Adipose tissue (tissue), 3 donors: ENCODE measurements around the gene ATG4C. TPM values are rescaled to one million over a fixed set of nuclear protein-coding genes. Genes with fewer than 3 reads are reported as not detected.
"Not testable (repeated sequence)": the region's sequence is repeated elsewhere in the genome, so short reads cannot be mapped to it uniquely, and the experiment has no call there.

Experiments
- H3K27ac ChIP-seq: one replicate; pipeline ENCODE4 v1.5.1; 2013; ENCODE audit warnings: low read depth, low read length
- WGBS, 3 donors: extraction: QIAGEN DNeasy Blood & Tissue Kit; methylation state at CpG; one replicate each; pipeline ENCODE4 v1.1.7; 2013; 5-methylcytosine and 5-hydroxymethylcytosine counted together
- polyA plus RNA-seq, 3 donors: library from polyadenylated mRNA; stranded (reverse); fragments of 200-250 nt; gene quantifications; one replicate each; pipeline ENCODE4 v1.2.3, GENCODE V29; 2013
- donor health status: healthy with polysubstance abuse.
- donor health status: Bipolar disorder and iron deficiency.
- donor health status: healthy.

ATG4C gene, protein sequence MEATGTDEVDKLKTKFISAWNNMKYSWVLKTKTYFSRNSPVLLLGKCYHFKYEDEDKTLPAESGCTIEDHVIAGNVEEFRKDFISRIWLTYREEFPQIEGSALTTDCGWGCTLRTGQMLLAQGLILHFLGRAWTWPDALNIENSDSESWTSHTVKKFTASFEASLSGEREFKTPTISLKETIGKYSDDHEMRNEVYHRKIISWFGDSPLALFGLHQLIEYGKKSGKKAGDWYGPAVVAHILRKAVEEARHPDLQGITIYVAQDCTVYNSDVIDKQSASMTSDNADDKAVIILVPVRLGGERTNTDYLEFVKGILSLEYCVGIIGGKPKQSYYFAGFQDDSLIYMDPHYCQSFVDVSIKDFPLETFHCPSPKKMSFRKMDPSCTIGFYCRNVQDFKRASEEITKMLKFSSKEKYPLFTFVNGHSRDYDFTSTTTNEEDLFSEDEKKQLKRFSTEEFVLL
- polyA plus RNA-seq: 10 to 100 TPM in 1 of 3 donors, 1 to 10 TPM in 2; 2.0 to 10.2 (median 5.3) TPM

DNA sequence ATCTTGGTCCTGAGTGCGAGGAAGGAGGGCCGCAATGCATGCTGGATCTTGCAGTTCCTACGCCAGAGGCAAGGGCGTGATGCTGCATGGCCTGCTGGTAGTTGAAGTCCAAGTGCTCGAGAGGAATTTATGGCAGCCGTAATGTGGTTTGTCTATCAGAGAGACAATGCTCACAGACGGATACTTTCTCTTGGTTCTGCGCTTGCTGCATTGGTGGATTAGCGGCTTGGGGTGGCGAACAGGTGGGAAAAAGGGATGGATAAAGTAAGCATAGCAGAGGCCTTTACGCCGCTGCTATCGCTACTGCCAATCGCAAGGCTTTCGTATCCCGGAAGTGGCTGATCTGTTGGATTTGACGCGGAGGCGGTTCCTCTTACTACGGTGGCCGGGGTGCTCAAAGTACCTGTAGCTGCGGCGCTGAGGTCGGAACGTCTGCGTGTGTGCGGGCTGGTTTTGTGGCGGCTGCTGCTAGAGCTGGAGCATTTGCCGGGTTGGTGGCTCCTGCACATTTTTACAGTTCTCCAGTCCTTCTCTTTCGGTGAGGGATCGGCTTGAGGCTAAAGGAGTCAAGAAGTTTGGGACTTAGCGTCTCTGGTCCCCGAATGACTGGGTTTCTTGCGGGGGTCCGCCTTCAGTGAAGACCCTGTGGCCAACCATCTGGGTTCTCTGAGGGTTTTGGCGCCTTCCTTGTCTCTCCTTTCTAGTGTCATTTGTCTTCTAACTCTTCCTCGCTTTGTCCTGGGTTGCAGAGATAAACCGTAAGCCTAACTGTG is at the start of gene ATG4C:
Gene ATG4C, plus strand, starts transcription at position 397 of the 773 bp plus-strand sequence. CDS start 19,655 bp downstream, outside the sequence.
- no peak within 1 kb of the TSS for H3K27ac ChIP-seq
- WGBS, 3 donors: 0% methylated on average over 38 of the region's 38 CpGs

DNA sequence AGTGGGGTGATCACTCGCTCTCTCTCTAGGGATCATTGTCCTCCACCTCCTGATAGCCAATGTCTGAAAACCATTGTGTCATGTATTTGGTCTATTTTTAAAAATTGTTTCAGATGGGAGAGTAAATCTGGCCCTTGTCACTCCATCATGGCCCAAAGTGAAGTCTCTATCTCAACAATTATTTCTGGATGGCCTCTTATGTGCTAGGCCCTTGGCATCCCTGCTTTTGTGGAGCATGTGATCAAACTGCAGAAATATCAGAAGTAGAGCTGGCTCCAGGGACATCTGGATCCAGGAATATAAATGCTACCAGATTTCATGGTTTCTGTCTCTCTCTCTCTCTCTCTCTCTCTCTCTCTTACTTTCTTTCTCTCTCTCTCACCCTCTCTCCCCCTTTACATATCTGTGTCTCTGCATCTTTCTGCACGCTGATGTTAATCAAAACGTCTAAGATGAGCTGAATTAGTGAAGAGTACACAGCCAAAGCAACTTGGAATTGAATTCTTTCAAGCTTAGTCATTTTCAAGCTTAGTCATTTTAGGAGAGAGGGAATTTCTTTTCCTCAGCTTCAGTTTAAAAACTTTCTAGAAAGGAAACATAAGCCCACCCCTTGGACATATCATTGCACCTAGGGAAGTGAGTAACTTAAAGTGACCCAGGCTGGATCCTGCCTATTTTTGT is 48.3 kb upstream of the ATG4C start:
- 57 to 81% (median 60%) methylated on average over 3 of the region's 3 CpGs for WGBS, 3 donors

DNA sequence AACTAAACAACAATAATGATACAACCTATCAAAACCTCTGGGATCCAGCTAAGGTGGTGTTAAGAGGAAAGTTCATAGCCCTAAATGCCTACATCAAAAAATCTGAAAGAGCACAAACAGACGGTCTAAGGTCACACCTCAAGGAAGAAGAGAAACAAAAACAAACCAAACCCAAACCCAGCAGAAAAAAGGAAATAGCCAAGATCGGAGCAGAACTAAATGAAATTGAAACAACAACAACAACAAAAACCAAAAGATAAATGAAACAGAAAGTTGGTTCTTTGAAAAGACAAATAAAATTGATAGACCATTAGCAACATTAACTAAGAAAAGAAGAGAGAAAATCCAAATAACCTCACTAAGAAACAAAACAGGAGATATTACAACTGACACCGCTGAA is 43.2 kb upstream of the ATG4C start:
- WGBS, 3 donors: 83 to 88% (median 83%) methylated on average over 3 of the region's 3 CpGs
- H3K27ac ChIP-seq: not testable (repeated sequence)

More for the DNA sequence above, 48.3 kb upstream of the ATG4C start:
- no peak overlapping the region for H3K27ac ChIP-seq

DNA sequence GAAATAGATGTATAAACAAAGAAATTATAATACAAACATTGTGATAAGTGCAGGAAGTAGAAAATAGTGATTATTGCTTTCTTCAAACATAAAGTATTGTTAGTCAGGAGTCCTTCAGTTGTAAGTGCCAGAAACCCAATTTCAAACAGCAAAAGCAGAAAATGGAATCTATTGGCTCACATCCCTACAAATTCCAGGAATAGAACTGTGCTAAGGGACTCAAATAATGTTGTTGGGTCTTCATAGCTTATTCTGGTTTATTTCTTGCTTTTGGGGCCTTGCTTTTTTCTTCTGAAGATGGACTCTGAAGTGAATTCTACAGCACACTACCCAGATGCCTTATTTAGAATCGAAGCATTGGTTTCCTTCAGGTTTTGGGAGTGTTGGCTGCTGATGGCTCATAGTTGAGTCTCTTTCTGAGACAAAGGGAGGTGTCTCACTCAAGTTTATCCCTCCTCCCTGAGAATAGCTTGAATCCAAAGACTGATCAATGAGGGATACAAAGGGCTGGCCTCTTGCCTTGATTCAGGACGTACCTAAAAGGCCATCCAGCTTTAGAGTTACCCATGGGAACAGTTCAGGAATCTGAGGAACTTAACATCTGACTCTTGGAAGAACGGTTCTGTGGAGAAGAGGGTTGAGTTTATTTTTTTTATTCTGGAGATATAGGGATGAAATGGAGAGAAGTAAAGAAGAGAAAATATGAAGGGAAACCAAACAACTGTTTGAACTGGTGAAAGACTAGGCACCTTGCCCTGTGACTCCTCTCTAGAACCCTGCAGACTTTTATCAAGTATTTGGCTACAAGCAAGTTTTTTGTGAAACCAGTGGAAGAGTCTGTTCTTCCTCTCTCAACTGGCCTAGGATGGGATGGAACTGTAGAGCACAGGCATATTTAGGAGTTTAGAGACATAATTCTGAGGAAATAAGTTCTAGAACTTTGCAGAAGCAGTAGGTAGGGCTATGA is 39.0 kb upstream of the ATG4C start:
- WGBS, 3 donors: 31 to 41% (median 38%) methylated on average over 3 of the region's 3 CpGs
- no peak overlapping the region for H3K27ac ChIP-seq

DNA sequence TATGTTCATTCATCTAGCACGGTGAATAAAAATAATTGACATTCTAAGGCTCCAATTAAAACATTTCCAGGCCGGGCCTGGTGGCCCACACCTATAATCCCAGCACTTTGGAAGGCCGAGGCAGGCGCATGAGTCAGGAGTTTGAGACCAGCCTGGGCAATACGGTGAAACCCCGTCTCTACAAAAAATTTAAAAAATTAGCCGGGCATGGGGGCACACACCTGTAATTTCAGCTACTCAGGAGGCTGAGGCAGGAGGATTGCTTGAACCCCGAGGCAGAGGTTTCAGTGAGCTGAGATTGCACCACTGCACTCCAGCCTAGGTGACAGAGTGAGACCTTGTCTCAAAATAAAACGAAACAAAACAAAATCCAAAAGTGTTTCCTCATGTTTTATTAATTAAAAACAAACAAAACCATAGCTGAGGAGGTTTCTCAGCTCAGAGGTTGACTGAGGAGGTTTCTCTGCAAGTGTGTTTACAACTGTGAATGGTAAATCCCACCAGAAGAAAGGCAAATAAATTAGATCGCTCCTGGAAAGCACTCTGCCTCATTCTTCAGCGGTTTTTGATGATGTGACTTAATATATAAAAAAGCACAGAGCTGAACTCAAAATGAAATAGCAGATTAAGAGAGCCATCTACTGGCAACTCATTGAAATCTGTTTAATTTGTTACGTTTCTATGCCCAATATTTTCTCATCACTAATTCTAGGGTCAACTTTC is 37.7 kb upstream of the ATG4C start:
- 58 to 61% (median 61%) methylated on average over 12 of the region's 12 CpGs for WGBS, 3 donors

DNA sequence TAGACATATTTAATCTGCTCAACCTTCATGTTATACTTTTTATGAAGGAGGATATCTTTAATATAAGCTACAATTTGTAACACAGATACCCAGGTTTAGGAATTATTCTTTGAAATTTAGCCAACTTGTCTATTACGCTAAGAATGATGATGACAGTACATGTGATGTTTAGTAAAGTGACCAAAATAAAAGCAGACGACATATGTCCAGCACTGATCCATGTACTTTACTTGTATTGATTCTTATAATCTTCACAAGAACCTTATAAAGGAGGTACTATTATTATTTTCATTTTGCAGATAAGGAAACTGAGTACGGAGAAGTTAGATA is 37.2 kb upstream of the ATG4C start:
- WGBS, 3 donors: 45 to 66% (median 65%) methylated on average over 3 of the region's 3 CpGs
- H3K27ac ChIP-seq: no peak overlapping the region

More for the DNA sequence above, 37.7 kb upstream of the ATG4C start:
- H3K27ac ChIP-seq: no peak overlapping the region

DNA sequence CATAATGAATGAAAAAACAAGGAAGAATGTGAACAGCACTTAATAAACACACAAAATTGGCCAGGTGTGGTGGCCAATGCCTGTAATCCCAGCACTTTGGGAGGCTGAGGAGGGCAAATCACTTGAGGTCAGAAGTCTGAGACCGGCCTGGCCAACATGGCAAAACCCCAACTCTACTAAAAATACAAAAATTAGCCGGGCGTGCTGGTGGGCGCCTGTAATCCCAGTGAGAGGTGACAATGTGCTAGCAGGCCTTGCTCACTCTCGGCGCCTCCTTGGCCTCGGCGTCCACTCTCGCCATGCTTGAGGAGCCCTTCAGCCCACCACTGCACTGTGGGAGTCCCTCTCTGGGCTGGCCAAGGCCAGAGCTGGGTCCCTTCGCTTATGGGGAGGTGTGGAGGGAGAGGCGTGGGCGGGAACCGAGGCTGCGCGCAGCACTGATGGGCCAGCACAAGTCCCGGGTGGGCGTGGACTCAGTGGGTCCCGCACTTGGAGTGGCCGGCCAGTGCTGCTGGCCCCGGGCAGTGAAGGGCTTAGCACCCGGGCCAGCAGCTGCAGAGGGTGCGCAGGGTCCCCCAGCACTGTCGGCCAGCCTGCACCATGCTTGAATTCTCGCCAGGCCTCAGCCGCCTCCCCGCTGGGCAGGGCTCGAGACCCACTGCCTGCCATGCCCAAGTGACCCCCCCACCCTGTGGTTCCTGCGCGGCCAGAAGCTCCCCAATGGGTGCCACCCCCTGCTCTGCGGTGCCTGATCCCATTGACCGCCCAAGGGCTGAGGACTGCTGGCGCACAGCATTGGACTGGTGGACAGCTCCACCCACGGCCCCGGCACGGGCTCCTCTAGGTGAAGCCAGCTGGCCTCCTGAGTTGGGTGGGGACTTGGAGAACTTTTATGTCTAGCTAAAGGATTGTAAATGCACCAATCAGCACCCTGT is 30.6 kb upstream of the ATG4C start:
- WGBS, 3 donors: 93 to 97% (median 97%) methylated on average over 34 to 35 of the region's 35 CpGs

DNA sequence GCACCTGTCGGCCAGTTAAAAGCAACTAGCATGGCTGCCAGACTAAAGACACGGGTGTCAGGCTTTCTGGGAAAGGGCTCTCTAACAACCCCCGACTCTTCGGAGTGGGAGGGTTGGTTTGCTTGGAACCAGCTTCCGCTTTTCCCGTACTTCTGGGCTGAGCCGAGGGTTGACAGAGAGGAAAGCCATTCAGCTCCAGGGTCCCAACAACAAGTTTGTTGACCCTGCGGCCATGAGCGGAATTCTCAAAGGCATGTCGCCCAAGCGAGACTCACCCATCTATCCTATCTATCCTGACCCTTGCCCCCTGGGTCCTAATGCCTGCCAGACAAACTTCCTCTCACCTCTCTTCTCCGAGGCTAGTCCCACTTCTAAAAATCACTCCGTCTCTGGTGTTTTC is 29.0 kb upstream of the ATG4C start:
- H3K27ac ChIP-seq: not testable (repeated sequence)
- 87 to 95% (median 93%) methylated on average over 13 of the region's 13 CpGs for WGBS, 3 donors

More for the DNA sequence above, 30.6 kb upstream of the ATG4C start:
- H3K27ac ChIP-seq: no peak overlapping the region

DNA sequence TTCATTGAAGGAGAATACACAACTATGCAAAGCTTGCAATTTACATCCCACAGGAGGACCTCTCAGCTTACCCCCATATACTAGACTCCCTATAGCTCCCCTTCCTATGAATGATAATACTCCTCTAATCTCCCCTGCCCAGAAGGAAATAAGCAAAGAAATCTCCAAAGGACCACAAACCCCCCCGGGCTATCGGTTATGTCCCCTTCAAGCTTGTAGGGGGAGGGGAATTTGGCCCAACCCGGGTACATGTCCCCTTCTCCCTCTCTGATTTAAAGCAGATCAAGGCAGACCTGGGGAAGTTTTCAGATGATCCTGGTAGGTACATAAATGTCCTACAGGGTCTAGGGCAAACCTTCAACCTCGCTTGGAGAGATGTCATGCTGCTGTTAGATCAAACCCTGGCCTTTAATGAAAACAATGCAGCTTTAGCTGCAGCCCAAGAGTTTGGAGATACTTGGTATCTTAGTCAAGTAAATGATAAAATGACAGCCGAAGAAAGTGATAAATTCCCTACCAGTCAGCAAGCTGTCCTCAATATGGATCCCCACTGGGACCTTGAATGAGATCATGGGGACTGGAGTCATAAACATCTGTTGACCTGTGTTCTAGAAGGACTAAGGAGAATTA is 27.6 kb upstream of the ATG4C start:
- WGBS, 3 donors: 79 to 84% (median 82%) methylated on average over 5 of the region's 5 CpGs
- not testable (repeated sequence) for H3K27ac ChIP-seq

DNA sequence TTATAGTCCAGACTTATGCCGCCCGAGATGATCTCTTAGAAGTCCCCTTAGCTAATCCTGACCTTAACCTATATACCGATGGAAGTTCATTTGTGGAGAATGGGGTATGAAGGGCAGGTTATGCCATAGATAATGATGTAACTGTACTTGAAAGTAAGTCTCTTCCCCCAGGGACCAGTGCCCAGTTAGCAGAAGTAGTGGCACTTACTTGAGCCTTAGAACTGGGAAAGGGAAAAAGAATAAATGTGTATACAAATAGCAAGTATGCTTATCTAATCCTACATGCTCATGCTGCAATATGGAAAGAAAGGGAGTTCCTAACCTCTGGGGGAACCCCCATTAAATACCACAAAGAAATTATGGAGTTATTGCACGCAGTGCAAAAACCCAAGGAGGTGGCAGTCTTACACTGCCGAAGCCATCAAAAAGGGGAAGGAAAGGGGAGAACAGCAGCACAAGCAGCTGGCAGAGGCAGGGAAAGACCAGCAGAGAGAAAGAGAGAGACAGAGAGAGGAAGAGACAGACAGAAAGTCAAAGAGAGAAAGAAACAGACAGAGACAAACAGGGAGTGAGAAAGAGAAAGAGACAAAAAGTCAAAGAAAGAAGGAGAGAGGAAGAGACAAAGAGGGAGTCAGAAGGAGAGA is 24.6 kb upstream of the ATG4C start:
- not testable (repeated sequence) for H3K27ac ChIP-seq
- 72 to 81% (median 76%) methylated on average over 3 to 5 of the region's 5 CpGs for WGBS, 3 donors

DNA sequence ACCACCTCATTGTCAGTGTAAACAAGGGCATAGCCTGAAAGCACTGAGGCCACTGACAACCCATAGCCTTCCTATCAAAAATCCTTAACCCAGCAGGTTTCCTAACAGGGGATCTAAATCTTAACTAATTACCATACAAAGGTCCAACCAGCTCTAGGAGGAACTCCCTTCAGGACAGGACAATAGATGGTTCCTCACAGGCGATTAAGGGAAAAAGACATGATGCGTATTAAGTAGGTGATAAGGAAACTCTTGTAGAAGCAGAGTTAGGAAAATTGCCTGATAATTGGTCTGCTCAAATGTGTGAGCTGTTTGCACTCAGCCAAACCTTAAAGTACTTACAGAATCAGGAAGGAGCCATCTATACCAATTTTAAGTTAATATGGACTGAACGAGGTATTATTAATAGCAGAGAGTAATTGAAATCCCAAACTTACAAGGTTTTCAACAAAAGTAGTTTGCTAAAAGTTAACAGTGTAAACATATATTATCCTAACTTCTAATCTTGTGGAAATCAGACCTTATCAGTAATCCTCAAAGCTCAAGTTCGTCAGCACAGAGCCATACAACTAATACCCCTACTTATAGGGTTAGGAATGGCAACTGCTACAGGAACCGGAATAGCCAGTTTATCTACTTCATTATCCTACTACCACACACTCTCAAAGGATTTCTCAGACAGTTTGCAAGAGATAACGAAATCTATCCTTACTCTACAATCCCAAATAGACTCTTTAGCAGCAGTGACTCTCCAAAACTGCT is 23.7 kb upstream of the ATG4C start:
- not testable (repeated sequence) for H3K27ac ChIP-seq
- WGBS, 3 donors: 57 to 94% (median 90%) methylated on average over 6 of the region's 6 CpGs

DNA sequence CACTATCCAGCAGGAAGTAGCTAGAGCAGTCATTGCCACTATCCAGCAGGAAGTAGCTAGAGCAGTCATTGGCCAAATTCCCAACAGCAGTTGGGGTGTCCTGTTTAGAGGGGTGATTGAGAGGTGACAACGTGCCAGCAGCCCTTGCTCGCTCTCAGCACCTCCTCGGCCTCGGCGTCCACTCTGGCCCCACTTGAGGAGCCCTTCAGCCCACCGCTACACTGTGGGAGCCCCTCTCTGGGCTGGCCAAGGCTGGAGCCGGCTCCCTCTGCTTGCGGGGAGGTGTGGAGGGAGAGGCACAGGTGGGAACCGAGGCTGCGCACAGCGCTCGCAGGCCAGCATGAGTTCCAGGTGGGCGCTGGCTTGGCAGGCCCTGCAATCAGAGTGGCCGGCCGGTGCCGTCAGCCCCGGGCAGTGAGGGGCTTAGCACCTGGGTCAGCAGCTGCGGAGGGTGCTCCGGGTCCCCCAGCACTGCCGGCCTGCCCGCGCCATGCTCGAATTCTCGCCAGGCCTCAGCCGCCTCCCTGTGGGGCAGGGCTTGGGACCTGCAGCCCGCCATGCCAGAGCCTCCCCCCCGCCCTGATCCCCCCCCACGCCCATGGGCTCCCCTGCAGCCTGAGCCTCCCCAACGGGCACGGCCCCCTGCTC is 22.6 kb upstream of the ATG4C start:
- WGBS, 3 donors: 92 to 98% (median 95%) methylated on average over 19 to 30 of the region's 30 CpGs
- not testable (repeated sequence) for H3K27ac ChIP-seq

DNA sequence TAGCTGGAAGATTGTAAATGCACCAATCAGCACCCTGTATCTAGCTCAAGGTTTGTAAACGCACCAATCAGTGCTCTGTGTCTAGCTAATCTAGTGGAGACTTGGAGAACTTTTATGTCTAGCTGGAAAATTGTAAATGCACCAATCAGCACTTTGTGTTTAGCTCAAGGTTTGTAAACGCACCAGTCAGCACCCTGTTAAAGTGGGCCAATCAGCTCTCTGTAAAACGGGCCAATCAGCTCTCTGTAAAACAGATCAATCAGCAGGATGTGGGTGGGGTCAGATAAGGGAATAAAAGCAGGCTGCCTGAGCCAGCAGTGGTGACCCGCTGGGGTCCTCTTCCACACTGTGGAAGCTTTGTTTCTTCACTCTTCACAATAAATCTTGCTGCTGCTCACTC is 21.9 kb upstream of the ATG4C start:
- 89 to 92% (median 91%) methylated on average over 4 of the region's 4 CpGs for WGBS, 3 donors
- not testable (repeated sequence) for H3K27ac ChIP-seq

DNA sequence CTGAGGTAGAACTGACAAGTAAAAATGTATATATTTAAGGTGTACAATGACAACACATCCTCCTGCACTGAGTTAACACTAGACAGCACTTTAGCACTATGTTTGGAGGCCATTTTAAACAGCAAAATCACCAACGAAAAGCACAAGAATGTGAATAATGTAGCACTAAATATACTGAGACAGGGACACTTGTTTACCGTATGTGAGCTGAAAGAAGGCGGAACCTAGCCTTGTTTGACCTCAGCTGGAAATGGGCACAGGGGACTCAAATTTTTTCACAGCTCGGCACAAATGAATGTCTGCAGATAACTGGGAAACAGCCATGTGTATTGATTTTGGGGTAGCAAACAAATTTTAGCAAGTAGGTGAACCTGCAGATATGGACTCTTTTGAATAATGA is 18.0 kb upstream of the ATG4C start:
- H3K27ac ChIP-seq: no peak overlapping the region
- 36 to 65% (median 51%) methylated on average over 4 of the region's 4 CpGs for WGBS, 3 donors
